Heart left ventricle (tissue), 16 donors: ENCODE results near the gene NUAK1. TPM values are rescaled to one million over a fixed set of nuclear protein-coding genes. Genes with fewer than 3 reads are reported as not detected.

Experiments used
- ATAC-seq, 4 donors: fragments of 200-7000 bp; cut with Tn5 transposase; one replicate each; pipeline ENCODE4 v1.9.1; 2020 to 2022; ENCODE audit warnings: moderate library complexity in 4 of 4, mild to moderate bottlenecking in 3 of 4, moderate number of reproducible peaks in 1 of 4
- DNase-seq, 5 donors: peaks; one replicate each; pipeline ENCODE4 v3.0.0-alpha.2; 2020
- H3K27ac ChIP-seq, 12 donors: fragments of 200-600 bp; sonication (generic) in 4 of 12; one replicate each; pipeline versions ENCODE4 v1.5.0 to v1.8.0; 2016 to 2022; ENCODE audit warnings: mild to moderate bottlenecking in 2 of 12
- H3K27me3 ChIP-seq, 9 donors: fragments of 200-600 bp; sonication (generic) in 2 of 9; one replicate each; pipeline versions ENCODE4 v1.5.1 to v1.8.0; 2016 to 2022; ENCODE audit warnings: mild to moderate bottlenecking in 3 of 9
- H3K36me3 ChIP-seq, 9 donors: fragments of 200-600 bp; sonication (generic) in 2 of 9; one replicate each; pipeline versions ENCODE4 v1.5.0 to v1.8.0; 2018 to 2022; ENCODE audit warnings: mild to moderate bottlenecking in 2 of 9
- H3K4me1 ChIP-seq, 12 donors: fragments of 200-600 bp; sonication (generic) in 4 of 12; one replicate each; pipeline versions ENCODE4 v1.5.0 to v1.8.0; 2016 to 2022; ENCODE audit warnings: mild to moderate bottlenecking in 3 of 12
- H3K4me3 ChIP-seq, 12 donors: fragments of 200-600 bp; sonication (generic) in 4 of 12; one replicate each; pipeline versions ENCODE4 v1.5.0 to v1.8.0; 2017 to 2022; ENCODE audit warnings: mild to moderate bottlenecking in 9 of 12, moderate library complexity in 4 of 12
- H3K9me3 ChIP-seq, 12 donors: fragments of 200-600 bp; sonication (generic) in 4 of 12; one replicate each; pipeline versions ENCODE4 v1.5.0 to v1.8.0; 2016 to 2022; ENCODE audit warnings: mild to moderate bottlenecking in 1 of 12
- POLR2A ChIP-seq, 2 donors: fragments of 450-650 bp; IDR thresholded peaks; one replicate each; pipeline ENCODE4 v1.6.1; 2017; ENCODE audit warnings: antibody characterized with exemption in 2 of 2, mild to moderate bottlenecking in 2 of 2, moderate library complexity in 2 of 2
- WGBS, 4 donors: extraction: QIAGEN DNeasy Blood & Tissue Kit in 2 of 4; methylation state at CpG; one replicate each; pipeline versions ENCODE4 v1.1.5 to v1.1.7; 2013 to 2018; 5-methylcytosine and 5-hydroxymethylcytosine counted together
- intact Hi-C, 10 donors: fragments of 100-400 bp; cut with DNase I; formaldehyde crosslinking; loops; one replicate each; pipeline versions ENCODE4 v1.11.1 to v1.14.2; 2022
- polyA plus RNA-seq, 2 donors: library from polyadenylated mRNA; stranded (reverse); fragments of 200-250 nt; gene quantifications; one replicate each; pipeline ENCODE4 v1.2.3, GENCODE V29; 2013
- total RNA-seq, 9 donors: library from RNA; depleted of rRNA in 2 of 9; stranded (reverse); fragments of >200 nt in 2 of 9; fragmentation: NEBNext Ultra II Directional in 3 of 9; extraction: Animal tissue kit (Norgen Biotek cat#: 25700) in 3 of 9; gene quantifications; one replicate each; pipeline versions ENCODE4 v1.1.0 to v1.2.4, GENCODE V29; 2016 to 2023
- TF ChIP-seq, protein P1 (sequence below), 12 donors: fragments of 200-600 bp; sonication (generic) in 4 of 12; IDR thresholded peaks; one replicate each; pipeline versions ENCODE4 v1.5.0 to v1.8.0; 2018 to 2022; ENCODE audit warnings: antibody characterized with exemption in 12 of 12, mild to moderate bottlenecking in 5 of 12
- donor health status: ischemic (EF 13 %, LVEDD 7.1; RV severe dilation, severe dysfunction).
- donor health status: healthy with polysubstance abuse.
- donor health status: DM: no; HTN: yes; CAD: no.
- donor health status: DM: no; HTN: no; CAD: no.
- donor health status: ischemic (EF 25% LVEDD 6.9; RV normal size, moderate dysfunction).
- donor health status: ischemic (EF 25% LVEDD 5.7; RV mildly dilated, moderate dysfunction).
- donor health status: healthy.
- donor health status: DM: yes; HTN: yes; CAD: no.
- donor health status: ischemic (EF 35%, LVEDD 5.7; RV mildly dilated, moderate dysfunction).
- donor health status: nonischemic (EF 11% LVEDD 7.7; RV severe dilation, severe dysfunction).
- donor health status: DM: yes; HTN: yes; CAD: no.
- donor health status: PGD.
- donor health status: ischemic (EF 29% LVEDD 5.4; RV normal size, mild dysfunction).
- donor health status: nonischemic (EF 23%, LVEDD 6.1; RV moderate dilation, normal function).

Gene NUAK1
- total and polyA plus RNA-seq, 11 donors = 10.5 to 50.7 (median 39.4) TPM

DNA sequence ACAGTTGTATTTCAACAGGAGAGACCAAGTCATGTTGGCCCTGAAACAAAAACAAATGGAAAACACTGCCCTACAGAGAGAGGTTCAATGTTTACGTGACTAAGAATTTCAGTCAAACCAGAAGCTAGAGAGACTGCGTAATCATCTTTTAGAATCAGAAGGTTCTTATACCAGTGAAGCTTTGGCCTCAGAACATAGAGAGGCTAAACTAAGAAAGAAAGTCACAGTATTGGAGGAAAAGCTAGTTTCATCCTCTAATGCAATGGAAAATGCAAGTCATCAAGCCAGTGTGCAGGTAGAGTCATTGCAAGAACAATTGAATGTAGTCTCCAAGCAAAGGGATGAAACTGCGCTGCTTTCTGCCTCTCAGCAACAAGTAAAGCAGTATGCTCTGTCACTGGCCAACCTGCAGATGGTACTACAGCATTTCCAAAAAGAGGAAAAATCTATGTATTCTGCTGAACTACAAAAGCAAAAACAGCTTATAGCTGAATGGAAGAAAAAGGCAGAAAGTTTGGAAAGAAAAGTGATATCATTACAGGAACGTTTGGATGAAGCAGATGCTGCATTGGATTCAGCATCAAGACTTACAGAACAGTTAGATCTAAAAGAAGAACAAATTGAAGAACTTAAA, 32.5 kb upstream of the NUAK1 start:
- intact Hi-C loops = no loop called here
- Histone ChIP-seq H3K9me3 (peaks cover 0 to 10% (median 0%) of the 10 kb centered on the region in 12 donors), H3K4me3 (no peak overlapping the region), H3K4me1 (peaks cover 0 to 1% (median 0%) of the 10 kb centered on the region in 12 donors), H3K27ac (no peak overlapping the region), H3K36me3 (no peaks in the 10 kb centered on the region), H3K27me3 (no peaks in the 10 kb centered on the region)
- TF ChIP-seq POLR2A (IDR thresholded peaks at IDR 0.05) = no peak
- TF ChIP-seq, protein P1, sequence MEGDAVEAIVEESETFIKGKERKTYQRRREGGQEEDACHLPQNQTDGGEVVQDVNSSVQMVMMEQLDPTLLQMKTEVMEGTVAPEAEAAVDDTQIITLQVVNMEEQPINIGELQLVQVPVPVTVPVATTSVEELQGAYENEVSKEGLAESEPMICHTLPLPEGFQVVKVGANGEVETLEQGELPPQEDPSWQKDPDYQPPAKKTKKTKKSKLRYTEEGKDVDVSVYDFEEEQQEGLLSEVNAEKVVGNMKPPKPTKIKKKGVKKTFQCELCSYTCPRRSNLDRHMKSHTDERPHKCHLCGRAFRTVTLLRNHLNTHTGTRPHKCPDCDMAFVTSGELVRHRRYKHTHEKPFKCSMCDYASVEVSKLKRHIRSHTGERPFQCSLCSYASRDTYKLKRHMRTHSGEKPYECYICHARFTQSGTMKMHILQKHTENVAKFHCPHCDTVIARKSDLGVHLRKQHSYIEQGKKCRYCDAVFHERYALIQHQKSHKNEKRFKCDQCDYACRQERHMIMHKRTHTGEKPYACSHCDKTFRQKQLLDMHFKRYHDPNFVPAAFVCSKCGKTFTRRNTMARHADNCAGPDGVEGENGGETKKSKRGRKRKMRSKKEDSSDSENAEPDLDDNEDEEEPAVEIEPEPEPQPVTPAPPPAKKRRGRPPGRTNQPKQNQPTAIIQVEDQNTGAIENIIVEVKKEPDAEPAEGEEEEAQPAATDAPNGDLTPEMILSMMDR (IDR thresholded peaks at IDR 0.05) = no peak
- WGBS, 4 donors = 86 to 94% (median 87%) methylated on average over 4 of the region's 4 CpGs
- ATAC-seq (no peak), DNase-seq (no peak)

- no peaks in the 10 kb centered on the region for H3K27me3 ChIP-seq
- no peaks in the 10 kb centered on the region for H3K36me3 ChIP-seq
- H3K4me3 ChIP-seq = no peak overlapping the region
- peaks cover 0 to 10% (median 0%) of the 10 kb centered on the region in 12 donors for H3K9me3 ChIP-seq
- TF ChIP-seq, protein P1 (IDR thresholded peaks at IDR 0.05) = no peak
- no peak for TF ChIP-seq POLR2A (IDR thresholded peaks at IDR 0.05)
- 66 to 90% (median 79%) methylated on average over 4 of the region's 4 CpGs for WGBS, 4 donors
- H3K4me1 ChIP-seq = no peaks in the 10 kb centered on the region
- intact Hi-C loops = no loop called here
- ATAC-seq = no peak
- no peak for DNase-seq
- no peak overlapping the region for H3K27ac ChIP-seq
Observed at GRCh38 chr12:106170285-106170684, 31.5 kb upstream of the NUAK1 start.

DNA sequence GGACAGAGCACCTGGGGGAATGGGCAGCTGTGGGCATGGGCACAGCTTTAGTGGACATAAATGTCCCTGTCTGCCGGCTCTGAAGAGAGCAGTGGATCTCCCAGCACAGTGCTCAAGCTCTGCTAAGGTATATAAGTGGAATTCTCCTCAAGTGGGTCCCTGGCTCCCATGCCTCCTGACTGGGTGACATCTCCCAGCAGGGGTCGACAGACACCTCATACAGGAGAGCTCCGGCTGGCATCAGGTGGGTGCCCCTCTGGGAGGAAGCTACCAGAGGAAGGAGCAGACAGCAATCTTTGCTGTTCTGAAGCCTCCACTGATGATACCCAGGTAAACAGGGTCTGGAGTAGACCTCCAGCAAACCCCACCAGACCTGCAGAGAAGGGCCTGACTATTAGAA, 25.0 kb upstream of the NUAK1 start:
- Histone ChIP-seq H3K36me3 (no peaks in the 10 kb centered on the region), H3K4me1 (no peaks in the 10 kb centered on the region), H3K27ac (no peak overlapping the region), H3K27me3 (no peaks in the 10 kb centered on the region), H3K4me3 (no peak overlapping the region), H3K9me3 (peaks cover 0 to 10% (median 0%) of the 10 kb centered on the region in 12 donors)
- DNase-seq (no peak), ATAC-seq (no peak)
- TF ChIP-seq POLR2A (IDR thresholded peaks at IDR 0.05) = no peak
- TF ChIP-seq, protein P1 (IDR thresholded peaks at IDR 0.05) = no peak
- 83 to 96% (median 91%) methylated on average over 2 to 3 of the region's 3 CpGs for WGBS, 4 donors
- intact Hi-C loops = no loop called here

- no peak for ATAC-seq
- no peak overlapping the region for H3K27ac ChIP-seq
- H3K27me3 ChIP-seq = no peaks in the 10 kb centered on the region
- WGBS, 4 donors = 85 to 94% (median 87%) methylated on average over 2 of the region's 2 CpGs
- H3K36me3 ChIP-seq = no peaks in the 10 kb centered on the region
- H3K4me1 ChIP-seq = no peaks in the 10 kb centered on the region
- no peak overlapping the region for H3K4me3 ChIP-seq
- no peak for TF ChIP-seq POLR2A (IDR thresholded peaks at IDR 0.05)
- TF ChIP-seq, protein P1 (IDR thresholded peaks at IDR 0.05) = no peak
- no peak for DNase-seq
- H3K9me3 ChIP-seq = no peaks in the 10 kb centered on the region
- intact Hi-C loops = no loop called here
Observed at GRCh38 chr12:106161491-106161890, 22.7 kb upstream of the NUAK1 start.
